GM12878 (cell line): ENCODE results near the gene NTM. TPM values are rescaled to one million over a fixed set of nuclear protein-coding genes. Genes with fewer than 3 reads are reported as not detected.

ENCODE experiments used
- ATAC-seq: fragments of 200-7000 bp; cut with Tn5 transposase; 3 replicates; pipeline ENCODE4 v1.9.1; 2020; ENCODE audit warnings: mild to moderate bottlenecking, moderate library complexity
- BruUV-seq: library from RNA; stranded (reverse); fragments of 400-500 nt; replicated peaks from 2 replicates; lab custom pipeline; 2021; lab: Mats Ljungman, UMichigan
- CTCF ChIA-PET: fragments of 300-600 bp; sonication (Branson Sonifier 250); formaldehyde crosslinking; extraction: SDS; loops from one replicate; lab custom pipeline; 2021; ENCODE audit warnings: inconsistent platforms; lab: Yijun Ruan, JAX
- POLR2A ChIA-PET: fragments of 350-600 bp; formaldehyde crosslinking; extraction: SDS; loops from one replicate; lab custom pipeline; 2021; ENCODE audit warnings: inconsistent platforms; lab: Charles Lee
- RAD21 ChIA-PET: fragments of 300-600 bp; sonication (Branson Sonifier 250); formaldehyde crosslinking; loops from one replicate; lab custom pipeline; 2023; ENCODE audit warnings: antibody characterized with exemption; ENCODE audit not compliant: unreplicated experiment; lab: Charles Lee
- SMC1A ChIA-PET: fragments of 300-600 bp; sonication (Branson Sonifier 250); formaldehyde crosslinking; loops from one replicate; lab custom pipeline; 2023; ENCODE audit not compliant: unreplicated experiment, uncharacterized antibody; lab: Charles Lee
- DNase-seq: peaks from one replicate; pipeline ENCODE4 v3.0.0-alpha.2; 2011; ENCODE audit warnings: low read depth, low spot score
- FAIRE-seq: peaks from 3 replicates; lab custom pipeline; 2011; peaks lifted over from hg19 to GRCh38; lab: Jason Lieb, UNC
- H2AFZ ChIP-seq: 2 replicates; pipeline ENCODE4 v1.6.0; 2011; ENCODE audit warnings: low read depth, low read length, control low read depth; ENCODE audit not compliant: control insufficient read depth
- H3K27ac ChIP-seq: 2 replicates; pipeline ENCODE4 v1.5.1; 2011; ENCODE audit warnings: control low read depth; ENCODE audit not compliant: control insufficient read depth, insufficient read depth
- H3K27me3 ChIP-seq, 2 experiments: replicated peaks in 1 of 2; 2 replicates each; pipeline versions ENCODE4 v1.6.0 to v1.6.1; 2011; ENCODE audit warnings: low read length in 1 of 2; ENCODE audit not compliant: control insufficient read depth in 2 of 2, insufficient read depth in 2 of 2
- H3K36me3 ChIP-seq, 2 experiments: 2 replicates each; pipeline ENCODE4 v1.5.1; 2011; ENCODE audit warnings: low read length in 1 of 2; ENCODE audit not compliant: control insufficient read depth in 2 of 2, insufficient read depth in 2 of 2
- H3K4me1 ChIP-seq: 2 replicates; pipeline ENCODE4 v1.6.1; 2011; ENCODE audit warnings: mild to moderate bottlenecking, low read length, moderate library complexity, mixed read lengths; ENCODE audit not compliant: control insufficient read depth, insufficient read depth
- H3K4me2 ChIP-seq: 2 replicates; pipeline ENCODE4 v1.6.0; 2011; ENCODE audit warnings: control low read depth; ENCODE audit not compliant: control insufficient read depth, insufficient read depth
- H3K4me3 ChIP-seq: fragments of 200-600 bp; sonication (generic); 2 replicates; pipeline ENCODE4 v1.5.1; 2016
- H3K79me2 ChIP-seq: 2 replicates; pipeline ENCODE4 v1.6.0; 2011; ENCODE audit warnings: low read length; ENCODE audit not compliant: control insufficient read depth, insufficient read depth
- H3K9ac ChIP-seq: 2 replicates; pipeline ENCODE4 v1.8.0; 2011; ENCODE audit warnings: low read length, control low read depth, mixed read lengths; ENCODE audit not compliant: control insufficient read depth, insufficient read depth
- H3K9me3 ChIP-seq: replicated peaks from 3 replicates; pipeline ENCODE4 v1.5.1; 2011; ENCODE audit warnings: mild to moderate bottlenecking, low read length; ENCODE audit not compliant: control insufficient read depth, insufficient read depth
- H4K20me1 ChIP-seq: 2 replicates; pipeline ENCODE4 v1.6.0; 2011; ENCODE audit not compliant: control insufficient read depth, insufficient read depth
- BACH1 ChIP-seq: fragments of 450-650 bp; IDR thresholded peaks from 2 replicates; pipeline ENCODE4 v1.6.1; 2017; ENCODE audit warnings: mild to moderate bottlenecking, borderline replicate concordance
- BHLHE40 ChIP-seq, 2 experiments: fragments of 450-650 bp in 1 of 2; IDR thresholded peaks; 2 replicates each; pipeline ENCODE4 v1.6.1; 2011 to 2017; ENCODE audit warnings: low read depth in 2 of 2, borderline replicate concordance in 1 of 2, improper control_type of control experiment in 1 of 2, low read length in 1 of 2, mild to moderate bottlenecking in 1 of 2
- EGR1 ChIP-seq, 2 experiments: IDR thresholded peaks; 1 replicate in 1 of 2; 2 replicates in 1 of 2; pipeline ENCODE4 v1.6.1; 2011 to 2012; ENCODE audit warnings: low read depth in 2 of 2, low read length in 2 of 2, borderline replicate concordance in 1 of 2, mild to moderate bottlenecking in 1 of 2, moderate library complexity in 1 of 2
- GATAD2B ChIP-seq: fragments of 450-650 bp; conservative IDR thresholded peaks from 2 replicates; pipeline ENCODE4 v1.6.1; 2017; ENCODE audit warnings: low read depth, mild to moderate bottlenecking, moderate library complexity
- HDGF ChIP-seq: fragments of 450-650 bp; IDR thresholded peaks from 2 replicates; pipeline ENCODE4 v1.6.1; 2016; ENCODE audit warnings: antibody characterized with exemption
- JUNB ChIP-seq: IDR thresholded peaks from 2 replicates; pipeline ENCODE4 v1.6.1; 2016; ENCODE audit warnings: antibody characterized with exemption, mild to moderate bottlenecking
- MTA3 ChIP-seq: IDR thresholded peaks from 2 replicates; pipeline ENCODE4 v1.6.1; 2012; ENCODE audit warnings: low read length, inconsistent platforms, borderline replicate concordance
- NKRF ChIP-seq: fragments of 450-650 bp; conservative IDR thresholded peaks from 2 replicates; pipeline ENCODE4 v1.6.1; 2017; ENCODE audit warnings: mild to moderate bottlenecking, moderate library complexity
- PML ChIP-seq: IDR thresholded peaks from 2 replicates; pipeline ENCODE4 v1.6.1; 2012; ENCODE audit warnings: low read length, inconsistent platforms
- POLR2A ChIP-seq: IDR thresholded peaks from 2 replicates; pipeline ENCODE4 v1.6.1; 2011; ENCODE audit warnings: low read depth, mild to moderate bottlenecking, low read length
- POLR2AphosphoS5 ChIP-seq: IDR thresholded peaks from 2 replicates; pipeline ENCODE4 v1.6.1; 2011; ENCODE audit warnings: mild to moderate bottlenecking, low read length, inconsistent platforms
- RAD51 ChIP-seq: fragments of 450-650 bp; IDR thresholded peaks from 2 replicates; pipeline ENCODE4 v1.6.1; 2016; ENCODE audit warnings: moderate library complexity, mild to moderate bottlenecking, inconsistent platforms
- SIN3A ChIP-seq: IDR thresholded peaks from 2 replicates; pipeline ENCODE4 v1.6.1; 2012; ENCODE audit warnings: low read depth, low read length, improper control_type of control experiment
- SPI1 ChIP-seq: IDR thresholded peaks from 2 replicates; pipeline ENCODE4 v1.6.1; 2011; ENCODE audit warnings: low read depth, mild to moderate bottlenecking, low read length, moderate library complexity, borderline replicate concordance; ENCODE audit not compliant: insufficient read depth
- USF2 ChIP-seq: IDR thresholded peaks from 2 replicates; pipeline ENCODE4 v1.6.1; 2011; ENCODE audit warnings: low read depth, low read length, improper control_type of control experiment, borderline replicate concordance
- ZBED1 ChIP-seq: IDR thresholded peaks from 2 replicates; pipeline ENCODE4 v1.6.1; 2016; ENCODE audit warnings: borderline replicate concordance
- WGBS: methylation state at CpG from one replicate; pipeline ENCODE4 v1.1.6; 2016; ENCODE audit warnings: low lambda C conversion rate; ENCODE audit not compliant: insufficient replicate concordance, insufficient coverage; ENCODE audit errors: missing lambda C conversion rate; 5-methylcytosine and 5-hydroxymethylcytosine counted together
- in situ Hi-C: fragments of 300-500 bp; cut with MboI; formaldehyde crosslinking; loops from 9 replicates; pipeline ENCODE4 v1.14.3; 2018; ENCODE audit warnings: mixed read lengths
- intact Hi-C: fragments of 100-400 bp; cut with micrococcal nuclease; formaldehyde crosslinking; loops from one replicate; pipeline ENCODE4 v1.14.2; 2022; ENCODE audit not compliant: unreplicated experiment
- polyA plus RNA-seq, 11 experiments: library from polyadenylated mRNA; depleted of rRNA in 4 of 11; unstranded in 6 of 11; stranded (reverse) in 5 of 11; fragments of >200 nt; fragmentation: Nextera tagmentation in 4 of 11; fragmentation: Illumina TruSeq in 1 of 11; extraction: Ambion mirVana in 4 of 11; extraction: Trizol in 1 of 11; gene quantifications; 1 replicate in 1 of 11; 2 replicates in 10 of 11; pipeline versions ENCODE4 v1.2.1 to v1.2.3, GENCODE V29; 2011 to 2016; ENCODE audit warnings: inconsistent platforms in 2 of 11, missing spikeins in 2 of 11, low read depth in 1 of 11
- total RNA-seq, 4 experiments: library from RNA; depleted of rRNA in 3 of 4; stranded (reverse); fragments of >200 nt in 3 of 4; fragmentation: Illumina TruSeq in 1 of 4; extraction: Trizol in 1 of 4; gene quantifications; 2 replicates each; pipeline versions ENCODE4 v1.2.1 to v1.2.3, GENCODE V29; 2013 to 2021
- TF ChIP-seq, protein P1 (sequence below): fragments of 450-650 bp; IDR thresholded peaks from 2 replicates; pipeline ENCODE4 v1.6.1; 2014; ENCODE audit warnings: mild to moderate bottlenecking
- TF ChIP-seq, protein P2 (sequence below): fragments of 450-650 bp; IDR thresholded peaks from 2 replicates; pipeline ENCODE4 v1.6.1; 2017; ENCODE audit warnings: mild to moderate bottlenecking

Gene NTM
- total and polyA plus RNA-seq, 10 of the 15 experiments (the other 5 are each of a cell fraction or from before 2014, with no cell fraction given): not detected

DNA sequence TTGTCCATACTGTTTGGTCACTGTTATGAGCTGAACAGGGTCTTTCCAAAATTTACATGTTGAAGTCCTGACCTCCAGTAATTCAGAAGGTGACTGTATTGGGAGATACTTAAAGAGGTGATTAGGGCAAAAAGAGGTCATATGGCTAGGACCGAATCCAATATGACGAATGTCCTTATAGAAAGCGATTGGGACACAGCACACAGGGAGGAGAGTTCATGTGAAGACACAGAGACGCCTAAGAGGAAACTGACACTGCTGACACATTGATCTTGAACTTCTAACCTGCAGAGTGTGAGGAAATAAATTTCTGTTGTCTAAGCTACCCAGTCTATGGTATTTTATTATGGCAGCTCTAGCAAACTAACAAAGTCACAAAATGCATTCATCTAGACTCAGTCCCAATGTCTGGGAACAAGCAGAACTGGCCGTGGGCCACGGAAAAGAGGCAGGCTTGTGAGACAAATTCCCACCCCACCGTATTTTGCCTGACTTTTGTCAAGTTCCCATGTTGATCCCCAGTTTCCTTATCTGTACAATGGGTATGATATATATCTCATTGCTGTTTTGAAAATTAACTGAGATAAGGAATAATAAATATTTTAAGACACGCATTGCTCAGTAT is 295.0 kb downstream of the NTM start (continued):
- TF ChIP-seq BACH1 (no peak), POLR2AphosphoS5 (no peak), USF2 (no peak)

DNA sequence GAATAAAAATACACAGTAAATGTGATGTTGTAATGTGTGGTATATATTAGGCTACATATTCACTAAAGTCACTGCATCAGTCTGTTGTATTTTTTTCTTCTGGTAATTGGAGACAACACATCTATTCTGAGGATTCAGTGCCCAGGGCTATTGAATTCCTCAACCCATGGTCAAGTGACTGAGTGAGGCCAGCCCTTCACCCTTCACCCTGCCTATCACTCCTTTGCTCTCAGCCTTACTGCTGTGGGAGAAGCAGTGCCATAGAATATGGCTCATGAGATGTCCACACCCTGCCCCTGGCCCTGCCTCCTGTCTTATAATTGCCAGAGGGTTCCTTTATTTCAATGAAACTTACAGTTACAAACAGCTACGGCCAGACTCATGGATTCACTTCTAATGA is 295.6 kb downstream of the NTM start:
- ChIA-PET RAD21 (no interaction called here), CTCF (interaction anchor here (0.8 to 4.7 kb wide), 2 partner anchors 8 to 9 kb away, joined by 3 to 17 read pairs; no protein-coding TSS in a partner anchor), SMC1A (interaction anchor here (1.2 kb wide), 1 partner anchor 36 kb away, joined by 3 read pairs; no protein-coding TSS in a partner anchor), POLR2A (no interaction called here)
- no peaks in the 10 kb centered on the region for H3K36me3 ChIP-seq
- WGBS: 4% methylated on average over 1 of the region's 1 CpG
- in situ Hi-C loops (loop anchor here (5.0 kb wide), 1 partner anchor 84 kb away; no protein-coding TSS in a partner anchor), intact Hi-C loops (no loop called here)
- no TSS peak for BruUV-seq
- H3K27ac ChIP-seq: no peak overlapping the region
- H3K27me3 ChIP-seq: 0 out of 4 replicates have a peak, but pooled peaks cover 0 to 6% of the 10 kb centered on the region in 2 experiments
- H3K4me2 ChIP-seq: no peak overlapping the region
- no peaks in the 10 kb centered on the region for H3K9me3 ChIP-seq
- H2AFZ ChIP-seq: no peak overlapping the region
- no peak overlapping the region for H3K4me3 ChIP-seq
- no peak overlapping the region for H3K9ac ChIP-seq
- FAIRE-seq (no peak), ATAC-seq (no peak), DNase-seq (no peak)
- H3K79me2 ChIP-seq: no peaks in the 10 kb centered on the region
- no peaks in the 10 kb centered on the region for H3K4me1 ChIP-seq
- H4K20me1 ChIP-seq: no peaks in the 10 kb centered on the region
- TF ChIP-seq SPI1 (no peak), JUNB (no peak), GATAD2B (no peak), ZBED1 (no peak), NKRF (no peak), HDGF (no peak), BHLHE40 (IDR thresholded peaks at IDR 0.05; ENCODE audit: borderline replicate concordance in 1 of 2, low read depth in 2 of 2, low read length in 1 of 2) (no peak), PML (no peak), SIN3A (no peak), MTA3 (no peak), POLR2A (no peak), RAD51 (no peak), EGR1 (IDR thresholded peaks at IDR 0.05; ENCODE audit: borderline replicate concordance in 1 of 2, low read depth in 2 of 2, low read length in 2 of 2) (no peak)
- TF ChIP-seq, protein P1, sequence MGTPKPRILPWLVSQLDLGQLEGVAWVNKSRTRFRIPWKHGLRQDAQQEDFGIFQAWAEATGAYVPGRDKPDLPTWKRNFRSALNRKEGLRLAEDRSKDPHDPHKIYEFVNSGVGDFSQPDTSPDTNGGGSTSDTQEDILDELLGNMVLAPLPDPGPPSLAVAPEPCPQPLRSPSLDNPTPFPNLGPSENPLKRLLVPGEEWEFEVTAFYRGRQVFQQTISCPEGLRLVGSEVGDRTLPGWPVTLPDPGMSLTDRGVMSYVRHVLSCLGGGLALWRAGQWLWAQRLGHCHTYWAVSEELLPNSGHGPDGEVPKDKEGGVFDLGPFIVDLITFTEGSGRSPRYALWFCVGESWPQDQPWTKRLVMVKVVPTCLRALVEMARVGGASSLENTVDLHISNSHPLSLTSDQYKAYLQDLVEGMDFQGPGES: no peak
- TF ChIP-seq, protein P2, sequence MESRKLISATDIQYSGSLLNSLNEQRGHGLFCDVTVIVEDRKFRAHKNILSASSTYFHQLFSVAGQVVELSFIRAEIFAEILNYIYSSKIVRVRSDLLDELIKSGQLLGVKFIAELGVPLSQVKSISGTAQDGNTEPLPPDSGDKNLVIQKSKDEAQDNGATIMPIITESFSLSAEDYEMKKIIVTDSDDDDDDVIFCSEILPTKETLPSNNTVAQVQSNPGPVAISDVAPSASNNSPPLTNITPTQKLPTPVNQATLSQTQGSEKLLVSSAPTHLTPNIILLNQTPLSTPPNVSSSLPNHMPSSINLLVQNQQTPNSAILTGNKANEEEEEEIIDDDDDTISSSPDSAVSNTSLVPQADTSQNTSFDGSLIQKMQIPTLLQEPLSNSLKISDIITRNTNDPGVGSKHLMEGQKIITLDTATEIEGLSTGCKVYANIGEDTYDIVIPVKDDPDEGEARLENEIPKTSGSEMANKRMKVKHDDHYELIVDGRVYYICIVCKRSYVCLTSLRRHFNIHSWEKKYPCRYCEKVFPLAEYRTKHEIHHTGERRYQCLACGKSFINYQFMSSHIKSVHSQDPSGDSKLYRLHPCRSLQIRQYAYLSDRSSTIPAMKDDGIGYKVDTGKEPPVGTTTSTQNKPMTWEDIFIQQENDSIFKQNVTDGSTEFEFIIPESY: no peak
